Measurements from ENCODE around the gene C9orf85. TPM values are rescaled to one million over a fixed set of nuclear protein-coding genes. Genes with fewer than 3 reads are reported as not detected.

C9orf85 gene
- total RNA-seq, 2 experiments from 2014 or later, result 5.6 to 14.2 TPM

- H3K9me3 ChIP-seq (ENCODE audit: low read length), result no peaks in the 10 kb centered on the region
- TF ChIP-seq EZH2phosphoT487 (IDR thresholded peaks at IDR 0.05; ENCODE audit: borderline replicate concordance, low read depth, low read length), result no peak
- TF ChIP-seq, protein P1, sequence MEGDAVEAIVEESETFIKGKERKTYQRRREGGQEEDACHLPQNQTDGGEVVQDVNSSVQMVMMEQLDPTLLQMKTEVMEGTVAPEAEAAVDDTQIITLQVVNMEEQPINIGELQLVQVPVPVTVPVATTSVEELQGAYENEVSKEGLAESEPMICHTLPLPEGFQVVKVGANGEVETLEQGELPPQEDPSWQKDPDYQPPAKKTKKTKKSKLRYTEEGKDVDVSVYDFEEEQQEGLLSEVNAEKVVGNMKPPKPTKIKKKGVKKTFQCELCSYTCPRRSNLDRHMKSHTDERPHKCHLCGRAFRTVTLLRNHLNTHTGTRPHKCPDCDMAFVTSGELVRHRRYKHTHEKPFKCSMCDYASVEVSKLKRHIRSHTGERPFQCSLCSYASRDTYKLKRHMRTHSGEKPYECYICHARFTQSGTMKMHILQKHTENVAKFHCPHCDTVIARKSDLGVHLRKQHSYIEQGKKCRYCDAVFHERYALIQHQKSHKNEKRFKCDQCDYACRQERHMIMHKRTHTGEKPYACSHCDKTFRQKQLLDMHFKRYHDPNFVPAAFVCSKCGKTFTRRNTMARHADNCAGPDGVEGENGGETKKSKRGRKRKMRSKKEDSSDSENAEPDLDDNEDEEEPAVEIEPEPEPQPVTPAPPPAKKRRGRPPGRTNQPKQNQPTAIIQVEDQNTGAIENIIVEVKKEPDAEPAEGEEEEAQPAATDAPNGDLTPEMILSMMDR (conservative IDR thresholded peaks at IDR 0.05; ENCODE audit: low read length), result no peak
- BruUV-seq (replicated peaks), result no TSS peak
- no peaks in the 10 kb centered on the region for H3K9me2 ChIP-seq (ENCODE audit: insufficient read depth, low read length)
- ChIA-PET POLR2A (no interaction called here), CTCF (ENCODE audit: unreplicated experiment) (no interaction called here)
- H3K79me2 ChIP-seq (ENCODE audit: insufficient read depth, low read depth, low read length), result no peaks in the 10 kb centered on the region
- no peak overlapping the region for H2AFZ ChIP-seq (ENCODE audit: low read length)
- intact Hi-C loops (cut with micrococcal nuclease; ENCODE audit: unreplicated experiment), result no loop called here
- no peak overlapping the region for H3K27ac ChIP-seq (ENCODE audit: low read depth, low read length, poor library complexity, severe bottlenecking)
- no peaks in the 10 kb centered on the region for H3K4me1 ChIP-seq (ENCODE audit: insufficient read depth, low read length, poor library complexity, severe bottlenecking)
- H3K4me3 ChIP-seq (ENCODE audit: low read depth, low read length, poor library complexity, severe bottlenecking), result no peak overlapping the region
- no peaks in the 10 kb centered on the region for H3K36me3 ChIP-seq (ENCODE audit: insufficient read depth, low read length)
- no peak overlapping the region for H3K4me2 ChIP-seq (ENCODE audit: low read length)
- H4K20me1 ChIP-seq (ENCODE audit: insufficient read depth, low read length), result no peaks in the 10 kb centered on the region
- no peak for DNase-seq (ENCODE audit: low spot score)
These were observed 73.0 kb downstream of the C9orf85 start for GRCh38 chr9:71984403-71984802.

- Histone ChIP-seq H3K4me2 (ENCODE audit: low read length) (no peak overlapping the region), H3K9me3 (ENCODE audit: low read length) (no peaks in the 10 kb centered on the region), H3K4me1 (ENCODE audit: insufficient read depth, low read length, poor library complexity, severe bottlenecking) (no peaks in the 10 kb centered on the region), H4K20me1 (ENCODE audit: insufficient read depth, low read length) (no peaks in the 10 kb centered on the region), H3K4me3 (ENCODE audit: low read depth, low read length, poor library complexity, severe bottlenecking) (no peak overlapping the region), H3K36me3 (ENCODE audit: insufficient read depth, low read length) (no peaks in the 10 kb centered on the region), H3K79me2 (ENCODE audit: insufficient read depth, low read depth, low read length) (no peaks in the 10 kb centered on the region), H3K9me2 (ENCODE audit: insufficient read depth, low read length) (no peaks in the 10 kb centered on the region), H3K27ac (ENCODE audit: low read depth, low read length, poor library complexity, severe bottlenecking) (no peak overlapping the region), H2AFZ (ENCODE audit: low read length) (no peak overlapping the region)
- ChIA-PET CTCF (ENCODE audit: unreplicated experiment) (no interaction called here), POLR2A (no interaction called here)
- no TSS peak for BruUV-seq (replicated peaks)
- DNase-seq (ENCODE audit: low spot score), result no peak
- intact Hi-C loops (cut with micrococcal nuclease; ENCODE audit: unreplicated experiment), result no loop called here
- TF ChIP-seq EZH2phosphoT487 (IDR thresholded peaks at IDR 0.05; ENCODE audit: borderline replicate concordance, low read depth, low read length), result no peak
- TF ChIP-seq, protein P1 (conservative IDR thresholded peaks at IDR 0.05; ENCODE audit: low read length), result no peak
These were observed 73.4 kb downstream of the C9orf85 start for GRCh38 chr9:71984831-71985281.

- H3K9me2 ChIP-seq (ENCODE audit: insufficient read depth, low read length), result no peaks in the 10 kb centered on the region
- ChIA-PET POLR2A (no interaction called here), CTCF (ENCODE audit: unreplicated experiment) (no interaction called here)
- H4K20me1 ChIP-seq (ENCODE audit: insufficient read depth, low read length), result no peaks in the 10 kb centered on the region
- H3K4me1 ChIP-seq (ENCODE audit: insufficient read depth, low read length, poor library complexity, severe bottlenecking), result no peaks in the 10 kb centered on the region
- no TSS peak for BruUV-seq (replicated peaks)
- H2AFZ ChIP-seq (ENCODE audit: low read length), result no peak overlapping the region
- DNase-seq (ENCODE audit: low spot score), result no peak
- intact Hi-C loops (cut with micrococcal nuclease; ENCODE audit: unreplicated experiment), result no loop called here
- no peaks in the 10 kb centered on the region for H3K79me2 ChIP-seq (ENCODE audit: insufficient read depth, low read depth, low read length)
- no peaks in the 10 kb centered on the region for H3K36me3 ChIP-seq (ENCODE audit: insufficient read depth, low read length)
- TF ChIP-seq, protein P1 (conservative IDR thresholded peaks at IDR 0.05; ENCODE audit: low read length), result no peak; the same call in 1 of the 2 replicates
- TF ChIP-seq EZH2phosphoT487 (IDR thresholded peaks at IDR 0.05; ENCODE audit: borderline replicate concordance, low read depth, low read length), result no peak
- H3K9me3 ChIP-seq (ENCODE audit: low read length), result no peaks in the 10 kb centered on the region
- H3K27ac ChIP-seq (ENCODE audit: low read depth, low read length, poor library complexity, severe bottlenecking), result no peak overlapping the region
- H3K4me2 ChIP-seq (ENCODE audit: low read length), result no peak overlapping the region
- no peak overlapping the region for H3K4me3 ChIP-seq (ENCODE audit: low read depth, low read length, poor library complexity, severe bottlenecking)
These were observed 74.0 kb downstream of the C9orf85 start for GRCh38 chr9:71985297-71985911.

Data from OCI-LY7 (cell line).